Subcutaneous preadipocyte (primary cell): ENCODE measurements around the gene FRK. TPM values are rescaled to one million over a fixed set of nuclear protein-coding genes. Genes with fewer than 3 reads are reported as not detected.

Experiments
- total RNA-seq: library from RNA; depleted of rRNA; stranded (reverse); fragments of >200 nt; gene quantifications from 2 replicates; pipeline ENCODE4 v1.2.3, GENCODE V29; 2012

FRK gene, protein sequence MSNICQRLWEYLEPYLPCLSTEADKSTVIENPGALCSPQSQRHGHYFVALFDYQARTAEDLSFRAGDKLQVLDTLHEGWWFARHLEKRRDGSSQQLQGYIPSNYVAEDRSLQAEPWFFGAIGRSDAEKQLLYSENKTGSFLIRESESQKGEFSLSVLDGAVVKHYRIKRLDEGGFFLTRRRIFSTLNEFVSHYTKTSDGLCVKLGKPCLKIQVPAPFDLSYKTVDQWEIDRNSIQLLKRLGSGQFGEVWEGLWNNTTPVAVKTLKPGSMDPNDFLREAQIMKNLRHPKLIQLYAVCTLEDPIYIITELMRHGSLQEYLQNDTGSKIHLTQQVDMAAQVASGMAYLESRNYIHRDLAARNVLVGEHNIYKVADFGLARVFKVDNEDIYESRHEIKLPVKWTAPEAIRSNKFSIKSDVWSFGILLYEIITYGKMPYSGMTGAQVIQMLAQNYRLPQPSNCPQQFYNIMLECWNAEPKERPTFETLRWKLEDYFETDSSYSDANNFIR
- under 0.01 TPM in 2 replicates for total RNA-seq

GRCh38 chr6:116060572-116061283 lies at the start of gene FRK:
Gene FRK (minus strand): TSS chr6:116060891. CDS start chr6:116060311, 580 bp downstream.

GRCh38 chr6:116100419-116101301 lies 40.0 kb upstream of the FRK start, which contains the start of gene NT5DC1:
Gene NT5DC1 (plus strand): TSS chr6:116100853. CDS start chr6:116100931, 78 bp downstream.

Other genes with a start within 250 kb of the FRK start
- gene NT5DC1, start 40.0 kb upstream of the FRK start, total RNA-seq = 2.6 and 4.7 TPM in 2 replicates
- 6.6 and 7.2 TPM in 2 replicates for gene COL10A1, start 65.2 kb upstream of the FRK start, total RNA-seq
- gene TSPYL4, start 193.2 kb upstream of the FRK start, total RNA-seq = 9.2 and 11.5 TPM in 2 replicates
- gene TSPYL1, start 219.0 kb upstream of the FRK start, total RNA-seq = 58.8 and 77.2 TPM in 2 replicates